SK-N-SH (cell line): ENCODE data around the gene TBC1D2.

Experiments
- CHD2 ChIP-seq: fragments of 150-350 bp; IDR thresholded peaks from 2 replicates; pipeline ENCODE4 v1.6.1; 2018; ENCODE audit warnings: low read length; ENCODE audit not compliant: partially characterized antibody
- EP300 ChIP-seq, 2 experiments: IDR thresholded peaks; 2 replicates each; pipeline versions ENCODE4 v1.4.0 to v1.6.1; 2012; ENCODE audit warnings: borderline replicate concordance in 1 of 2, low read depth in 1 of 2, low read length in 1 of 2
- EZH2phosphoT487 ChIP-seq: fragments of 200-600 bp; sonication (generic); IDR thresholded peaks from 2 replicates; pipeline ENCODE4 v1.6.1; 2017; ENCODE audit warnings: low read depth, mixed run types, mild to moderate bottlenecking, antibody characterized with exemption, moderate library complexity, borderline replicate concordance
- JUND ChIP-seq: IDR thresholded peaks from 2 replicates; pipeline ENCODE4 v1.4.0; 2012
- MEF2A ChIP-seq: IDR thresholded peaks from 2 replicates; pipeline ENCODE4 v1.4.0; 2012; ENCODE audit warnings: low read depth, borderline replicate concordance
- POLR2AphosphoS5 ChIP-seq: IDR thresholded peaks from 2 replicates; pipeline ENCODE4 v1.6.1; 2012; ENCODE audit warnings: low read depth, low read length
- ZBTB33 ChIP-seq: IDR thresholded peaks from 2 replicates; pipeline ENCODE4 v1.4.0; 2012; ENCODE audit warnings: low read depth, borderline replicate concordance
- TF ChIP-seq, protein P1 (sequence below): fragments of 200-600 bp; sonication (generic); IDR thresholded peaks from 2 replicates; pipeline ENCODE4 v1.6.1; 2017; ENCODE audit warnings: antibody characterized with exemption, mild to moderate bottlenecking, moderate library complexity
- TF ChIP-seq, protein P2 (sequence below): fragments of 150-350 bp; IDR thresholded peaks from 2 replicates; pipeline ENCODE4 v1.6.1; 2017; ENCODE audit warnings: antibody characterized with exemption, low read length, low read depth, borderline replicate concordance
- TF ChIP-seq, protein P3 (sequence below): IDR thresholded peaks from 2 replicates; pipeline ENCODE4 v1.4.0; 2012; ENCODE audit warnings: low read depth

GRCh38 chr9:98209530-98209929, 45.9 kb downstream of the TBC1D2 start:
- no peak for TF ChIP-seq EP300 (IDR thresholded peaks at IDR 0.05; ENCODE audit: borderline replicate concordance in 1 of 2, low read depth in 1 of 2, low read length in 1 of 2)
- TF ChIP-seq, protein P1, sequence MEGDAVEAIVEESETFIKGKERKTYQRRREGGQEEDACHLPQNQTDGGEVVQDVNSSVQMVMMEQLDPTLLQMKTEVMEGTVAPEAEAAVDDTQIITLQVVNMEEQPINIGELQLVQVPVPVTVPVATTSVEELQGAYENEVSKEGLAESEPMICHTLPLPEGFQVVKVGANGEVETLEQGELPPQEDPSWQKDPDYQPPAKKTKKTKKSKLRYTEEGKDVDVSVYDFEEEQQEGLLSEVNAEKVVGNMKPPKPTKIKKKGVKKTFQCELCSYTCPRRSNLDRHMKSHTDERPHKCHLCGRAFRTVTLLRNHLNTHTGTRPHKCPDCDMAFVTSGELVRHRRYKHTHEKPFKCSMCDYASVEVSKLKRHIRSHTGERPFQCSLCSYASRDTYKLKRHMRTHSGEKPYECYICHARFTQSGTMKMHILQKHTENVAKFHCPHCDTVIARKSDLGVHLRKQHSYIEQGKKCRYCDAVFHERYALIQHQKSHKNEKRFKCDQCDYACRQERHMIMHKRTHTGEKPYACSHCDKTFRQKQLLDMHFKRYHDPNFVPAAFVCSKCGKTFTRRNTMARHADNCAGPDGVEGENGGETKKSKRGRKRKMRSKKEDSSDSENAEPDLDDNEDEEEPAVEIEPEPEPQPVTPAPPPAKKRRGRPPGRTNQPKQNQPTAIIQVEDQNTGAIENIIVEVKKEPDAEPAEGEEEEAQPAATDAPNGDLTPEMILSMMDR, result no peak
- no peak for TF ChIP-seq POLR2AphosphoS5
- TF ChIP-seq JUND, result no peak
- TF ChIP-seq, protein P2, sequence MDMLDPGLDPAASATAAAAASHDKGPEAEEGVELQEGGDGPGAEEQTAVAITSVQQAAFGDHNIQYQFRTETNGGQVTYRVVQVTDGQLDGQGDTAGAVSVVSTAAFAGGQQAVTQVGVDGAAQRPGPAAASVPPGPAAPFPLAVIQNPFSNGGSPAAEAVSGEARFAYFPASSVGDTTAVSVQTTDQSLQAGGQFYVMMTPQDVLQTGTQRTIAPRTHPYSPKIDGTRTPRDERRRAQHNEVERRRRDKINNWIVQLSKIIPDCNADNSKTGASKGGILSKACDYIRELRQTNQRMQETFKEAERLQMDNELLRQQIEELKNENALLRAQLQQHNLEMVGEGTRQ, result no peak
- no peak for TF ChIP-seq ZBTB33
- TF ChIP-seq, protein P3, sequence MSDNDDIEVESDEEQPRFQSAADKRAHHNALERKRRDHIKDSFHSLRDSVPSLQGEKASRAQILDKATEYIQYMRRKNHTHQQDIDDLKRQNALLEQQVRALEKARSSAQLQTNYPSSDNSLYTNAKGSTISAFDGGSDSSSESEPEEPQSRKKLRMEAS, result no peak
- no peak for TF ChIP-seq CHD2
- TF ChIP-seq EZH2phosphoT487, result no peak
- no peak for TF ChIP-seq MEF2A
